Activated CD4-positive, alpha-beta T cell treated with anti-CD3 and anti-CD28 coated beads, Interleukin-2, amount 50 U/mL, for 4 hours (primary cell): ENCODE data around the gene RAD51C.
A peak's percentile ranks its signal among the peaks of the same experiment; 100 is the strongest.
"Not testable (repeated sequence)": the region's sequence is repeated elsewhere in the genome, so short reads cannot be mapped to it uniquely, and the experiment has no call there.

Experiments used
- DNase-seq, 2 experiments: peaks; one replicate each; pipeline ENCODE4 v3.0.0-alpha.2; 2020

RAD51C gene

GRCh38 chr17:58692239-58693055 lies at the start of gene RAD51C:
RAD51C (plus strand) TSS chr17:58692602; CDS start chr17:58692644, 42 bp downstream.
- peak; percentile 79 to 83 for DNase-seq

- DNase-seq: no peak
Measured at GRCh38 chr17:58643147-58643546, 49.3 kb upstream of the RAD51C start.

GRCh38 chr17:58648236-58648635 lies 44.2 kb upstream of the RAD51C start:
- no peak for DNase-seq

- DNase-seq: not testable (repeated sequence)
Measured at GRCh38 chr17:58657962-58658803, 34.2 kb upstream of the RAD51C start.

GRCh38 chr17:58658804-58659713 lies 33.3 kb upstream of the RAD51C start:
- DNase-seq: peak; percentile 59 to 63

- DNase-seq: not testable (repeated sequence)
Measured at GRCh38 chr17:58659714-58660084, 32.7 kb upstream of the RAD51C start.

- DNase-seq: no peak
Measured at GRCh38 chr17:58660621-58661020, 31.8 kb upstream of the RAD51C start.

- DNase-seq: no peak
Measured at GRCh38 chr17:58661499-58661898, 30.9 kb upstream of the RAD51C start.

GRCh38 chr17:58664302-58664701 lies 28.1 kb upstream of the RAD51C start:
- DNase-seq: no peak

GRCh38 chr17:58665946-58666857 lies 26.2 kb upstream of the RAD51C start:
- DNase-seq: no peak

GRCh38 chr17:58666858-58667267 lies 25.5 kb upstream of the RAD51C start:
- peak; percentile 13 to 17 for DNase-seq

GRCh38 chr17:58667934-58668597 lies 24.3 kb upstream of the RAD51C start:
- no peak for DNase-seq

- no peak for DNase-seq
Measured at GRCh38 chr17:58668598-58668935, 23.8 kb upstream of the RAD51C start.

- DNase-seq: no peak
Measured at GRCh38 chr17:58669853-58670252, 22.5 kb upstream of the RAD51C start.

- DNase-seq: no peak
Measured at GRCh38 chr17:58671969-58672368, 20.4 kb upstream of the RAD51C start.

- DNase-seq: no peak
Measured at GRCh38 chr17:58677194-58677880, 15.1 kb upstream of the RAD51C start.

- not testable (repeated sequence) for DNase-seq
Measured at GRCh38 chr17:58678287-58678686, 14.1 kb upstream of the RAD51C start.

- DNase-seq: no peak
Measured at GRCh38 chr17:58679263-58680037, 13.0 kb upstream of the RAD51C start.

- DNase-seq: no peak
Measured at GRCh38 chr17:58680038-58680369, 12.4 kb upstream of the RAD51C start.

GRCh38 chr17:58684003-58684402 lies 8.4 kb upstream of the RAD51C start:
- DNase-seq: no peak
